ENCODE data around the gene PRKACA. TPM values are rescaled to one million over a fixed set of nuclear protein-coding genes. Genes with fewer than 3 reads are reported as not detected.

Gene PRKACA
- total and polyA plus RNA-seq, 2 donors (not counting 3 experiments of a cell fraction or from before 2014, with no cell fraction given), result 44.2 to 97.5 TPM

DNA sequence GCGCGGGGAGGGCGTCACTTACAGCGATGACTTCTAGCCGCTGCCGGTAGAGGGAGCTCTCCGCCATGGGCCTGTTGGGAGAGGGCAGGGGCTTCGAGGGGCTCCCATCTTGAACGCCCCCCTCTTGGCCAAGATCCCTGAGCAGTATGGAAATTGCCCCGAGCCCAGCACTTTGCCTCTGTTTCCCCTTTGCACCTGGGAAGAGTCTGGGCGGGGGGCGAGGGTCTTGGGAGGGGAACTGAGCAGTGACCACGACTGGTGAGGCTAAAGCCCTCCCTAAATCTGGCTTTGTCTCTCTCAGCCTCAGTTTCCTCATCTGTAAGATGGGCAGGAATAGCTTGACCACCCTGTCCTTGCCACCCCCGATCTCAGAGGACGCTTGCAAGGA lies 58.5 kb downstream of the PRKACA start:
- no peak for DNase-seq (ENCODE audit: low read depth, low spot score)
- H3K9me1 ChIP-seq (replicated peaks; ENCODE audit: control insufficient read depth, extremely low read depth, insufficient read depth, low read length), result no peaks in the 10 kb centered on the region
- BruUV-seq (replicated peaks), result no TSS peak
- CTCF ChIA-PET, result interaction anchor here (0.6 to 4.6 kb wide), 40 partner anchors 8 to 534 kb away, joined by 3 to 58 read pairs (median 5); partner anchors contain the start of genes ASF1B, IL27RA, MISP3 and NANOS3
- no peak for TF ChIP-seq JUN (IDR thresholded peaks at IDR 0.05; ENCODE audit: borderline replicate concordance, insufficient read depth, insufficient read length, low read depth)
- TF ChIP-seq, protein P1, sequence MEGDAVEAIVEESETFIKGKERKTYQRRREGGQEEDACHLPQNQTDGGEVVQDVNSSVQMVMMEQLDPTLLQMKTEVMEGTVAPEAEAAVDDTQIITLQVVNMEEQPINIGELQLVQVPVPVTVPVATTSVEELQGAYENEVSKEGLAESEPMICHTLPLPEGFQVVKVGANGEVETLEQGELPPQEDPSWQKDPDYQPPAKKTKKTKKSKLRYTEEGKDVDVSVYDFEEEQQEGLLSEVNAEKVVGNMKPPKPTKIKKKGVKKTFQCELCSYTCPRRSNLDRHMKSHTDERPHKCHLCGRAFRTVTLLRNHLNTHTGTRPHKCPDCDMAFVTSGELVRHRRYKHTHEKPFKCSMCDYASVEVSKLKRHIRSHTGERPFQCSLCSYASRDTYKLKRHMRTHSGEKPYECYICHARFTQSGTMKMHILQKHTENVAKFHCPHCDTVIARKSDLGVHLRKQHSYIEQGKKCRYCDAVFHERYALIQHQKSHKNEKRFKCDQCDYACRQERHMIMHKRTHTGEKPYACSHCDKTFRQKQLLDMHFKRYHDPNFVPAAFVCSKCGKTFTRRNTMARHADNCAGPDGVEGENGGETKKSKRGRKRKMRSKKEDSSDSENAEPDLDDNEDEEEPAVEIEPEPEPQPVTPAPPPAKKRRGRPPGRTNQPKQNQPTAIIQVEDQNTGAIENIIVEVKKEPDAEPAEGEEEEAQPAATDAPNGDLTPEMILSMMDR (IDR thresholded peaks at IDR 0.05; ENCODE audit: extremely low read depth in 1 of 2, insufficient read depth in 1 of 2, low read depth in 1 of 2, low read length in 2 of 2), result peak; percentile 67 to 87
- no peaks in the 10 kb centered on the region for H3K36me3 ChIP-seq (ENCODE audit: control insufficient read depth in 2 of 2, extremely low read depth in 1 of 2, insufficient read depth in 2 of 2, low read length in 2 of 2)
- no peaks in the 10 kb centered on the region for H3K79me2 ChIP-seq (ENCODE audit: control insufficient read depth, insufficient read depth, low read length)
- POLR2A ChIA-PET, result interaction anchor here (0.6 kb wide), 1 partner anchor 1053 kb away, joined by 3 read pairs; no protein-coding TSS in a partner anchor
- no peaks in the 10 kb centered on the region for H4K20me1 ChIP-seq (replicated peaks; ENCODE audit: control insufficient read depth, extremely low read depth, insufficient read depth, low read length)
- dilution Hi-C loops (cut with MboI; ENCODE audit: extremely low pct_ligation_motif_present, low sequenced_read_pairs), result no loop called here
- no peaks in the 10 kb centered on the region for H3K9me3 ChIP-seq (replicated peaks; ENCODE audit: control insufficient read depth, insufficient read depth, low read length)
- no peak overlapping the region for H3K27ac ChIP-seq (ENCODE audit: insufficient read depth, low read depth, low read length)
- intact Hi-C loops (cut with micrococcal nuclease), result loop anchor here (5.0 kb wide), 1 partner anchor 177 kb away; no protein-coding TSS in a partner anchor
- no peak overlapping the region for H3K4me2 ChIP-seq (ENCODE audit: insufficient read depth, low read length)
- no peak overlapping the region for H3K9ac ChIP-seq (replicated peaks; ENCODE audit: extremely low read depth, insufficient read depth, low read length)
- no peak for FAIRE-seq
- no peak overlapping the region for H2AFZ ChIP-seq (ENCODE audit: low read depth, low read length)
- peaks cover 7 to 8% of the 10 kb centered on the region in 2 experiments for H3K27me3 ChIP-seq (ENCODE audit: control insufficient read depth in 2 of 2, insufficient read depth in 2 of 2, low read length in 2 of 2)
- no peaks in the 10 kb centered on the region for H3K4me1 ChIP-seq (ENCODE audit: control insufficient read depth, extremely low read depth, insufficient read depth, low read length)
- no peak overlapping the region for H3K4me3 ChIP-seq (replicated peaks in 1 of 3; ENCODE audit: insufficient read depth in 1 of 3, low read depth in 1 of 3, low read length in 3 of 3)

- Histone ChIP-seq H4K20me1 (replicated peaks; ENCODE audit: control insufficient read depth, extremely low read depth, insufficient read depth, low read length) (no peaks in the 10 kb centered on the region), H3K27ac (ENCODE audit: insufficient read depth, low read depth, low read length) (no peak overlapping the region), H3K4me1 (ENCODE audit: control insufficient read depth, extremely low read depth, insufficient read depth, low read length) (no peaks in the 10 kb centered on the region), H3K36me3 (ENCODE audit: control insufficient read depth in 2 of 2, extremely low read depth in 1 of 2, insufficient read depth in 2 of 2, low read length in 2 of 2) (no peaks in the 10 kb centered on the region), H3K4me3 (replicated peaks in 1 of 3; ENCODE audit: insufficient read depth in 1 of 3, low read depth in 1 of 3, low read length in 3 of 3) (no peak overlapping the region), H3K27me3 (ENCODE audit: control insufficient read depth in 2 of 2, insufficient read depth in 2 of 2, low read length in 2 of 2) (peaks cover 7 to 8% of the 10 kb centered on the region in 2 experiments), H2AFZ (ENCODE audit: low read depth, low read length) (no peak overlapping the region), H3K79me2 (ENCODE audit: control insufficient read depth, insufficient read depth, low read length) (no peaks in the 10 kb centered on the region), H3K9me1 (replicated peaks; ENCODE audit: control insufficient read depth, extremely low read depth, insufficient read depth, low read length) (no peaks in the 10 kb centered on the region), H3K9ac (replicated peaks; ENCODE audit: extremely low read depth, insufficient read depth, low read length) (no peak overlapping the region), H3K9me3 (replicated peaks; ENCODE audit: control insufficient read depth, insufficient read depth, low read length) (no peaks in the 10 kb centered on the region), H3K4me2 (ENCODE audit: insufficient read depth, low read length) (peak overlapping the region; percentile 8)
- TF ChIP-seq GATA2 (IDR thresholded peaks at IDR 0.05; ENCODE audit: insufficient read depth, insufficient read length, low read depth, low read length) (no peak), FOS (IDR thresholded peaks at IDR 0.05; ENCODE audit: borderline replicate concordance, insufficient read depth, low read length) (no peak), MYC (IDR thresholded peaks at IDR 0.05; ENCODE audit: low read depth, low read length) (no peak), JUN (IDR thresholded peaks at IDR 0.05; ENCODE audit: borderline replicate concordance, insufficient read depth, insufficient read length, low read depth) (no peak), POLR2A (IDR thresholded peaks at IDR 0.05; ENCODE audit: low read depth, low read length) (no peak), EZH2 (IDR thresholded peaks at IDR 0.05; ENCODE audit: borderline replicate concordance, low read depth, low read length, severe bottlenecking) (no peak), POLR2AphosphoS5 (IDR thresholded peaks at IDR 0.05; ENCODE audit: insufficient read depth, low read depth, low read length) (no peak)
- TF ChIP-seq, protein P2, sequence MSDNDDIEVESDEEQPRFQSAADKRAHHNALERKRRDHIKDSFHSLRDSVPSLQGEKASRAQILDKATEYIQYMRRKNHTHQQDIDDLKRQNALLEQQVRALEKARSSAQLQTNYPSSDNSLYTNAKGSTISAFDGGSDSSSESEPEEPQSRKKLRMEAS (IDR thresholded peaks at IDR 0.05; ENCODE audit: insufficient read depth, insufficient read length), result no peak
- TF ChIP-seq, protein P1 (IDR thresholded peaks at IDR 0.05; ENCODE audit: extremely low read depth in 1 of 2, insufficient read depth in 1 of 2, low read depth in 1 of 2, low read length in 2 of 2), result no peak
- ChIA-PET CTCF (interaction anchor here (0.6 to 4.6 kb wide), 36 partner anchors 8 to 534 kb away, joined by 3 to 58 read pairs (median 6); partner anchors contain the start of genes ASF1B, MISP3 and NANOS3), POLR2A (interaction anchor here (0.6 kb wide), 1 partner anchor 1052 kb away, joined by 3 read pairs; no protein-coding TSS in a partner anchor)
- intact Hi-C loops (cut with micrococcal nuclease) (loop anchor here (5.0 kb wide), 1 partner anchor 176 kb away; no protein-coding TSS in a partner anchor), dilution Hi-C loops (cut with MboI; ENCODE audit: extremely low pct_ligation_motif_present, low sequenced_read_pairs) (no loop called here)
- FAIRE-seq (no peak), DNase-seq (ENCODE audit: low read depth, low spot score) (no peak)
- no TSS peak for BruUV-seq (replicated peaks)
Observed at GRCh38 chr19:14058182-14059092, 59.1 kb downstream of the PRKACA start.

Data from endothelial cell of umbilical vein (primary cell).